Fibroblast of pulmonary artery (primary cell): ENCODE measurements around the gene WDR88.
"Not testable (repeated sequence)": the region's sequence is repeated elsewhere in the genome, so short reads cannot be mapped to it uniquely, and the experiment has no call there.

Experiments
- DNase-seq: peaks from one replicate; pipeline ENCODE4 v3.0.0-alpha.2; 2010; ENCODE audit warnings: low read depth
- H3K4me3 ChIP-seq: replicated peaks from 2 replicates; pipeline ENCODE4 v1.5.1; 2011; ENCODE audit warnings: low read depth, mild to moderate bottlenecking, control low read depth, low read length, moderate library complexity
- TF ChIP-seq, protein P1 (sequence below): IDR thresholded peaks from 2 replicates; pipeline ENCODE4 v1.5.1; 2011; ENCODE audit warnings: mild to moderate bottlenecking, control low read depth, low read length, inconsistent platforms; ENCODE audit errors: missing control alignments

WDR88 gene

DNA sequence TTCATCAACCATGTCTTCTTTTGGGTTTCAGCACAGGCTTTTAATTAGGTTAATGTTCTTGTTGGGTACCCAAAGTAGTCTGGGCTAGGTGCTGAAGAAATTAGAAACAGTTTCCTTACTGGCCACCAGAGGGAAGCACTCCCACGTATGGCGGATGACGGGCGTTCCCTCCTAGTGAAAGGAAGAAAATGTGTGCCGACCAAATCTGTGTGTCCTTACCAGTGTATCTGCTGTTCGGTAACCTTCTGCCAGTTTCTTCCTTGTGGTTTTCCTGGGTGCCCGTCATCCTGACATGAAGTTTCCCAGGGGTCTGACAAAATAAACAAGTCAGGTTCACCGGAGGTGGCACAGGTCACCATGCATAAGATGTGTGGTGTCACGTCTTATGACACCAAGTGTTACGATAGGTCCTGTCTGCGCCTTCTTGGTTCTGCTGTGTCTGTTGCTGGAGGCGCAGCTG is 6.0 kb upstream of the WDR88 start:
- peak; percentile 78 for DNase-seq
- TF ChIP-seq, protein P1, sequence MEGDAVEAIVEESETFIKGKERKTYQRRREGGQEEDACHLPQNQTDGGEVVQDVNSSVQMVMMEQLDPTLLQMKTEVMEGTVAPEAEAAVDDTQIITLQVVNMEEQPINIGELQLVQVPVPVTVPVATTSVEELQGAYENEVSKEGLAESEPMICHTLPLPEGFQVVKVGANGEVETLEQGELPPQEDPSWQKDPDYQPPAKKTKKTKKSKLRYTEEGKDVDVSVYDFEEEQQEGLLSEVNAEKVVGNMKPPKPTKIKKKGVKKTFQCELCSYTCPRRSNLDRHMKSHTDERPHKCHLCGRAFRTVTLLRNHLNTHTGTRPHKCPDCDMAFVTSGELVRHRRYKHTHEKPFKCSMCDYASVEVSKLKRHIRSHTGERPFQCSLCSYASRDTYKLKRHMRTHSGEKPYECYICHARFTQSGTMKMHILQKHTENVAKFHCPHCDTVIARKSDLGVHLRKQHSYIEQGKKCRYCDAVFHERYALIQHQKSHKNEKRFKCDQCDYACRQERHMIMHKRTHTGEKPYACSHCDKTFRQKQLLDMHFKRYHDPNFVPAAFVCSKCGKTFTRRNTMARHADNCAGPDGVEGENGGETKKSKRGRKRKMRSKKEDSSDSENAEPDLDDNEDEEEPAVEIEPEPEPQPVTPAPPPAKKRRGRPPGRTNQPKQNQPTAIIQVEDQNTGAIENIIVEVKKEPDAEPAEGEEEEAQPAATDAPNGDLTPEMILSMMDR, result peak; percentile 86
- H3K4me3 ChIP-seq, result no peak overlapping the region

DNA sequence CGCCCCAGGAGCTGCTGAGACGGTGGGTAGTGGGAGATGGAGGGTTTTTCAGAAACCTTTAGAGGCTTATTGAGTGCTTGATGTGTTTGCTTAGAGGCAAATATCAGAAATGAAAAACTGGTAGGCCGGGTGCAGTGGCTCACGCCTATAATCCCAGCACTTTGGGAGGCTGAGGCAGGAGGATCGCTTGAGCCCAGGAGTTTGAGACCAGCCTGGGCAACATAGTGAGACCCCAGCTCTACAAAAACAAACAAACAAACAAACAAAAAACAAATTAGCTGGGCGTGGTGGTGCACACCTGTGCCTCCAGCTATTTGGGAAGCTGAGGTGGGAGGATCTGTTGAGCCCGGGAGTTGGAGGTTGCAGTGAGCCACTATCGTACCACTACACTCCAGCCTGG is 5.2 kb upstream of the WDR88 start:
- not testable (repeated sequence) for H3K4me3 ChIP-seq, DNase-seq

DNA sequence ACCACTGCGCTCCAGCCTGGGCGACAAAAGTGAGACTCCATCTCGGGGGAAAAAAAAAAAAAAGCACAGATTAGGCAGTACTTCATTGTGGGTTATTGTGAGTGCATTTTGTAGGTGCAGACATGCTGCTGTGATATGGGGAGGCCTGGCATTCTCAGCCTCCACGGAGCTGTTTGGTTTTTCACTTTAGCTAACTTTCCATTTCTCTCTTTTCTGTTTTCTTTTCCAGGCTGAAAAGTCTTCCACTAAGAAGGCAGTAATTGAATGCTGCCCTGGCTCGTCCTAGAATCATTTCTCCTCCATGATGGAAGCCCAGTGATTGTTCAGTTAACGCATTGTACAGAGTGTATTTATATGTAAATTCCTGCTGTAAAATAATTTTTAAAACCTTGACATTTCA is 2.0 kb upstream of the WDR88 start:
- H3K4me3 ChIP-seq, result no peak overlapping the region
- no peak for DNase-seq
- TF ChIP-seq, protein P1, result no peak

DNA sequence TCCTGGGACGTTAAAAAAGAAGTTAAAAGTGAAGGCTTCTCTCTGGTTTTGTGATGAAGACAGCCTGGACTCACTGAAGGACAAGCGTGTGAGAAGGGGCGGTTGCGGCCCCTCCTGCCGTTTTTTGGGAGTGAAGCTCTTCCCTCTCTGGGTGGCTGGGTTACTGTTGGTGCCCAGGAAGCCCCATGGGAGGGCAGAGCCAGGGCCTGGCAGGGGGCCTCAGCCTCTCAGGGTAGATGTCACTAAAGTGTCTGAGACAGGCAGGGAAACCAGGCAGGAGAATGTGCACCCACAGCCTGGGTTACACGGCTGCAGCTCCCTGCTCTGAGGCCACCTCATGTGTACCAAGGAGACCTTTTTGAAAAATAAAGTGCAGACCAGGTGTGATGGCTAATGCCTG is 1.5 kb upstream of the WDR88 start:
- no peak for DNase-seq
- H3K4me3 ChIP-seq, result no peak overlapping the region
- TF ChIP-seq, protein P1, result no peak

DNA sequence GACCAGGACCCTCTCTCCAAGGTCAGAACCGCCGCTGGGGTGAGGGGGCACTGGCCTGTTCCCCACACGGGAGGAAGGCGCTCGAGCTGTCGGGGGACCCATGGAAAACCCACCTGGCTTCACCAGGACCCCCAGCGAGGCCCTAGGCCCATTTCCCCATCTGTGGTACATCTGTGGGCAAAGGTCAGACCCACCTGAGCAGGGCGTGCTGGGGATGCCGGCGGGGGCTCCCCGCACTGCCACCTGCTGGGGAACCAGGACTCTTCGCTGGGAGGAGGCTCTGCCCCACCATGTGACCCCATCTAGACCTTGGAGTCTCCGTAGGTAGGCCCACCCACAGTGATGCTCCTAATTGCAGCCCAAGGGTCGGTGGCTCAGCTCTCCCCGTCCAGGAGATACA is 511 bp downstream of the WDR88 start:
- TF ChIP-seq, protein P1, result peak; percentile 31
- no peak overlapping the region for H3K4me3 ChIP-seq
- no peak for DNase-seq

DNA sequence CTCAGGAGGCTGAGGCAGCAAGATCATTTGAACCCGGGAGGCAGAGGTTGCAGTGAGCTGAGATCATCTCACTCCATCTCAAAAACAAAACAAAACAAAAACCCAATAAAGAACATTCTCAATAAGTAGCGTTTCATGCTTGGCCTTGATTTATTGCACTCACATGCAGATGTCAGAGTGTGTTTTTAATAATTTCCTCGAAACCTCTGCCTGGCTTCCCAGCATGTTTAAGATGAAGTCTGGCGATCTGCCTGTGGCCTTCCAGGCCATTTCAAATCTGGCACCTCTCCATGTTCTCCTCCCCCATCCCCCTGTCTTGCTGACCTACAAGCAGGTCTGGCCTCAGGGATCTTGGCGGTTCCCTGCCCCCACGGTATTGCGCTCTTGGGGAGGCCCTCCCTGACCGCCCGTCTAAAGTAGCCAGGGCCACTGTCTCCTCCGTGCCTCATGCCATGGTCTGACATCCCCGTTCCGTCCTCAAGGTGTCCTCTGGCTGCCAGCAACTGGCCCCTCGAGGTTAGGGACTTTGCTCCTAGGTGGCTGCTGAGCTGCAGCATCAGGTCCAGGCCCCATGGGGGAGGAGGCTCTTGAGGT is 1.6 kb downstream of the WDR88 start:
- peak; percentile 10 for DNase-seq
- TF ChIP-seq, protein P1, result no peak
- H3K4me3 ChIP-seq, result no peak overlapping the region

DNA sequence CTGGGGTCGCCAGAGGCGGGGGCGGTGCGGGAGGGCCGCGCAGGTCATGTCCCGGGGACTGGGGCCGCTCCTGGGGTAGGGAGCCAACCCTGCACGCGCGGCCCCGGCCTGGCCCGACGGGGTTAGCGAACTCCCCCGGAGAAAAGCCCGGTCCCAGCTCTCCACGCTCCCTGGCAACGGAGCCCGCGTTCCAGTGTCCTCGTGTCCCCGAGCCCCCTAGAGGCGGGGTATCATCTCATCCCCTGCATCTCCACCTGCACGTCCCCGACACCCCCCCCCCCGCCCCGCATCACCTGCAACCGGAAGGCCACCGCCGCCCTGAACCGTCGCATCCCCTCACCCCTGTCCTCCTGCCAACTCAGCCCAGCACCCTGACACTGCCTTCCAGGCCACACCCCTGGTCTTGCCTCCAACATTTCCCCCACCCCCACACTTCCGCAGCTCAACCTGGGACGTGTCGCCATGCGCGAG is 2.7 kb downstream of the WDR88 start:
- TF ChIP-seq, protein P1, result no peak
- H3K4me3 ChIP-seq, result no peak overlapping the region
- DNase-seq, result no peak

DNA sequence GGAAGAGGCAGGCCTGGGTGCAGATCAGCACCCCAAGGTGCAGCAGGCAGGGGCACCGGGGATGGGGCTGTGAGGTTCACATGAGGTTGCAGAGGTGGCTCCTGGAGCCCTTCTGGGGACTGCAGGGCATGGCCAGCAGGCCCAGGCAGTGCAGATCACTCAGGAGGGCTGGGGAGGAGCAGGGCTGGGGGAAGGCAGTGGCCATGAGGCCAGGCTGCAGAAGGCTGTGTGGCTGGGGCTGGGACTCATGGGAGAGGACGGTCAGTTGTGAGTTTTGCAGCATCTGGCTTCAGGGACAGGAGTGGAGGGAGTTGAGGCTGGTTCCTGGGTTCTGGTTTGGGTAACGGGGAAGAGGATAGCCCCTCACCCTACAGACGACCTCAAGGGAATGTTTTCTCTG is 7.3 kb downstream of the WDR88 start:
- no peak overlapping the region for H3K4me3 ChIP-seq
- no peak for DNase-seq
- TF ChIP-seq, protein P1, result no peak
